NCI-H82 treated with DMSO at 0.1 percent for 48 hours (cell line): ENCODE results near the gene HTR3E.
"Not testable (repeated sequence)": the region's sequence is repeated elsewhere in the genome, so short reads cannot be mapped to it uniquely, and the experiment has no call there.

Source experiments
- DNase-seq: peaks from one replicate; lab custom pipeline; 2025; ENCODE audit not compliant: unreplicated experiment; lab: John Stamatoyannopoulos, UW

The HTR3E gene

GRCh38 chr3:184096811-184097383 lies at the start of gene HTR3E:
Gene HTR3E (plus strand): TSS chr3:184097064. CDS start chr3:184097530, 466 bp downstream.
- DNase-seq = no peak

- DNase-seq = no peak
Observed at GRCh38 chr3:184050217-184050847, 46.5 kb upstream of the HTR3E start.

GRCh38 chr3:184052767-184053166 lies 44.1 kb upstream of the HTR3E start, which contains the start of gene HTR3C:
Gene HTR3C (plus strand): TSS chr3:184053047. CDS start chr3:184053081, 34 bp downstream.
- no peak for DNase-seq

GRCh38 chr3:184058029-184058428 lies 38.8 kb upstream of the HTR3E start:
- no peak for DNase-seq

GRCh38 chr3:184059424-184059823 lies 37.4 kb upstream of the HTR3E start:
- no peak for DNase-seq

GRCh38 chr3:184062637-184063036 lies 34.2 kb upstream of the HTR3E start:
- DNase-seq = no peak

GRCh38 chr3:184066211-184066610 lies 30.7 kb upstream of the HTR3E start:
- no peak for DNase-seq

- DNase-seq = no peak
Observed at GRCh38 chr3:184067573-184068055, 29.2 kb upstream of the HTR3E start.

GRCh38 chr3:184068344-184068743 lies 28.5 kb upstream of the HTR3E start:
- DNase-seq = no peak

GRCh38 chr3:184071142-184071541 lies 25.7 kb upstream of the HTR3E start:
- not testable (repeated sequence) for DNase-seq

- no peak for DNase-seq
Observed at GRCh38 chr3:184073621-184074020, 23.2 kb upstream of the HTR3E start.

- DNase-seq = no peak
Observed at GRCh38 chr3:184075901-184076300, 21.0 kb upstream of the HTR3E start.

GRCh38 chr3:184077881-184078280 lies 19.0 kb upstream of the HTR3E start:
- no peak for DNase-seq

- no peak for DNase-seq
Observed at GRCh38 chr3:184078851-184079250, 18.0 kb upstream of the HTR3E start.

- no peak for DNase-seq
Observed at GRCh38 chr3:184081116-184081830, 15.6 kb upstream of the HTR3E start.

GRCh38 chr3:184082034-184082433 lies 14.8 kb upstream of the HTR3E start:
- DNase-seq = no peak

- no peak for DNase-seq
Observed at GRCh38 chr3:184082465-184082864, 14.4 kb upstream of the HTR3E start.

- DNase-seq = no peak
Observed at GRCh38 chr3:184085389-184085852, 11.4 kb upstream of the HTR3E start.

GRCh38 chr3:184092199-184092598 lies 4.7 kb upstream of the HTR3E start:
- no peak for DNase-seq

GRCh38 chr3:184097556-184097955 lies 692 bp downstream of the HTR3E start:
- no peak for DNase-seq

GRCh38 chr3:184099806-184100686 lies 3.2 kb downstream of the HTR3E start:
- peak; percentile 35 for DNase-seq
